Epithelial cell of prostate (primary cell): Measurements from ENCODE around the gene ATP8B3.

ENCODE experiments used
- DNase-seq: peaks from one replicate; pipeline ENCODE4 v3.0.0-alpha.2; 2011; ENCODE audit warnings: low read depth, low spot score
- H3K27ac ChIP-seq: fragments of 450-650 bp; 2 replicates; pipeline ENCODE4 v1.5.1; 2017; ENCODE audit warnings: mild to moderate bottlenecking

The ATP8B3 gene

GRCh38 chr19:1851654-1852580 lies 39.8 kb upstream of the ATP8B3 start:
- no peak overlapping the region for H3K27ac ChIP-seq
- DNase-seq, result no peak

- no peak overlapping the region for H3K27ac ChIP-seq
- no peak for DNase-seq
These were observed 39.0 kb upstream of the ATP8B3 start for GRCh38 chr19:1850809-1851653.

- no peak for DNase-seq
- no peak overlapping the region for H3K27ac ChIP-seq
These were observed 37.9 kb upstream of the ATP8B3 start for GRCh38 chr19:1849886-1850398.

GRCh38 chr19:1849132-1849474 lies 37.0 kb upstream of the ATP8B3 start:
- H3K27ac ChIP-seq, result peak overlapping the region; percentile 91
- DNase-seq, result no peak

- DNase-seq, result peak; percentile 58
- peak within 1 kb of the TSS; percentile 91 for H3K27ac ChIP-seq
These were observed 36.5 kb upstream of the ATP8B3 start, which contains the start of gene REXO1 for GRCh38 chr19:1848399-1849131. Gene REXO1 (minus strand): TSS chr19:1848483. CDS start chr19:1848358, 125 bp downstream.

- DNase-seq, result no peak
- H3K27ac ChIP-seq, result peak overlapping the region; percentile 91
These were observed 35.8 kb upstream of the ATP8B3 start for GRCh38 chr19:1847684-1848398.

- no peak for DNase-seq
- H3K27ac ChIP-seq, result peak overlapping the region; percentile 91
These were observed 35.2 kb upstream of the ATP8B3 start for GRCh38 chr19:1847348-1847683.

GRCh38 chr19:1846517-1847204 lies 34.6 kb upstream of the ATP8B3 start:
- H3K27ac ChIP-seq, result no peak overlapping the region
- DNase-seq, result no peak

GRCh38 chr19:1845642-1846041 lies 33.6 kb upstream of the ATP8B3 start:
- no peak for DNase-seq
- H3K27ac ChIP-seq, result no peak overlapping the region

- no peak overlapping the region for H3K27ac ChIP-seq
These were observed 33.0 kb upstream of the ATP8B3 start for GRCh38 chr19:1845125-1845515.

GRCh38 chr19:1844513-1845124 lies 32.5 kb upstream of the ATP8B3 start:
- H3K27ac ChIP-seq, result no peak overlapping the region
- DNase-seq, result no peak

More at GRCh38 chr19:1845125-1845515, 33.0 kb upstream of the ATP8B3 start:
- no peak for DNase-seq

GRCh38 chr19:1843646-1844394 lies 31.7 kb upstream of the ATP8B3 start:
- no peak overlapping the region for H3K27ac ChIP-seq
- DNase-seq, result no peak

GRCh38 chr19:1843116-1843515 lies 31.0 kb upstream of the ATP8B3 start:
- no peak for DNase-seq
- H3K27ac ChIP-seq, result no peak overlapping the region

GRCh38 chr19:1841209-1841924 lies 29.3 kb upstream of the ATP8B3 start:
- H3K27ac ChIP-seq, result no peak overlapping the region
- DNase-seq, result no peak

- H3K27ac ChIP-seq, result no peak overlapping the region
These were observed 28.6 kb upstream of the ATP8B3 start for GRCh38 chr19:1840541-1841115.

GRCh38 chr19:1839658-1840540 lies 27.8 kb upstream of the ATP8B3 start:
- H3K27ac ChIP-seq, result no peak overlapping the region
- DNase-seq, result no peak

More at GRCh38 chr19:1840541-1841115, 28.6 kb upstream of the ATP8B3 start:
- no peak for DNase-seq
